Measurements from ENCODE around the gene SLC2A4RG.

Gene SLC2A4RG

DNA sequence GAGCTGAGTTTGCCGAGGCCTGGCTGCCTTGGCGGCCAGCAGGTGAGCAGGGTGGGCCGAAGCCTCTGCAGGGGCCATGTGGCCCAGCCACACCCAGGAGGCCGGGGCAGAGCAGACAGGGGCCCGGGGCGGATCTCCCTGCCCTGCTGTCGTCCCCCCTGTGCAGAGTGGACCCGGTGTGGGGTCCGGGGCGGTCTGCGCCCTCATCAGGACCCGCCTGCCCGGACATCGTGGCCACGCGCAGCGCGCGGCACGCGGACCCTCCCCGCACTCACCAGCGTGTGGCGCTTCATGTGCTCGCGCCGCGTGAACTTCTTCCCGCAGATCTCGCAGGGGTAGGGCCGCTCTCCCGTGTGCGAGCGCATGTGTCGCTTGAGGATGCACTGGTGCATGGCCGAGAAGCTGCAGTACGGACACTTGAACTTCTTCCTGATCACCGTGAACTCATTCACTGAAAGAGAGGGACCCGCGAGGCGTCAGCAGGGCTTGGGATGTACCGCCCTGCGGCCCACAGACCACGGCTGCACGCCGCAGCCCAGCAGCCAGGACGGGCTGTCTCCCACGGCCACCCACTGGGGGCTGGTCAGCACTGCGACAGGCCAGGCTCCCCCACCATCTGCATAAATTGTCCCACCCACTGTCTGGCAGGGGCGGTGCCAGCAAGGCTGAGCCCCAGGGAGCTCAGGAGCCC lies 13.0 kb downstream of the SLC2A4RG start:
- no peak for DNase-seq (ENCODE audit: low read depth in 2 of 2)

DNA sequence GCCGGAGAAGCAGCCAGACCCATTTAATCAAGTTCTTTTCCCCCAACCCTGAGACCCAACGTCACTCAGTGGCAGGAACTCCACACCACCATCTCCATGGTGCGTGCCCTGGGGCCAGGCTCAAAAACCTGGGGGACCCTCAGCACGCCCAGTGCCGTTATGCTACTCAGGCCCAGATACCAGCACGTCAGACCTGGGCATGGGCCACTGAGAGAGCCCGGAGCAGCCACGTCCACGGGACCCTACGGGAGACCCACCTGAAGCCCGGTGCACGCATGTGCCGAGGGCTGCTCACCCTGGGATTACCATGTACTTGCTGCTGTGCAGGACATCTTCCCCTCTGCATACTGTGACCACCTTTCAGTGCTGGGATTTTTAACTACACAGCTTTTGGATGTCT lies 13.8 kb downstream of the SLC2A4RG start:
- DNase-seq (ENCODE audit: low read depth in 2 of 2), result no peak

DNA sequence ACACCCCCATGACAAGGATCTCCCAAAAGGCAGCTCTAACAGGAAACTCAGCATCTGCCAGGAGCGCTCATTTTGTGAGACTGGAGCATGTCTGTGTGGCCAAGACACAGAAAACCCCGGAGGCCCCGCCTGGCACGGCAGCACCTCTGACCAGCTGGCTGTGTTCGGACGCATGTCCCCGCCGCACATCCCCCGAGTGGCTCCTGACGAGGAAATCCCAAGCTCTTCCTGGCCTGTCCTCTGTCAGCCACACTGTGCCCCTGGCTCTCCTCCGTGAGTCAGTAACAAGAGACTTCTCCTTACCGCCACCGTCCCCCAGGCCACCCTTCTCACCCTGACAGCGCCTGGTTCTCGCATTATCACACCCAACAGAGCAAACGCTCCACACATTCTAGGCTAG lies 14.4 kb downstream of the SLC2A4RG start:
- no peak for DNase-seq (ENCODE audit: low read depth in 2 of 2)

DNA sequence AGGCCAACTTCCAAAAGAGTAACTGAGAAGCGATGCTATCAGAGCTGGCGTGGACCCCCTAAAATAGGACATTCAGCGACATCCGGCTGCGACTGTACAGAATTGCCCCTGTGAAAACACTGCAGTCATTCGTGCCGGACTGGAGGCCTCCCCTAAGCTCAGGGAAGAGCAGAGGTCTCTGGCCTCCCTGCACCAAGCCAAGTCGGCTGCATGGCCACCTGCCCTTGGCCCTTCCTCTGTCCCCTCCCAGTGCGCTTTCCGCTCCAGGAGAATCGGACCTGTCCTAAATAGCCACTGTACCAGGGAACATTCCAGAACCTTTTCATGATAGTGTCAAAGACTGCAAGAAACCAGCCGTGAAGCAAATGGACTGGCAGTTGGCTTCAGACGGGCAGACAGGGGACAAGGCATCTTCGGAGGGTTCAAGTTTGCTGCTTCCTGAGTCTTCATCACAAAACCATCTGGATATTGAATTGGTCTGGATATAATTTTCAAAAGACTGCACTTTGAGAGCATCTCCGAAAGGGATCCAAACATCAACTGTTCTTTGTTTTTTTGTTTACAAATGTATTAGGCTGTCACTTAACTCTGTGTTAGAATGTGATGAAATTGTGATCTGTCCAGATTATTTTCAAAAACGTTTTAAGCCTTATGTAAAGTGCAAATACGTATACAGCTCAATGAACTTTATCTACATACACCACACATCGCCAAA lies 16.5 kb downstream of the SLC2A4RG start:
- DNase-seq (ENCODE audit: low read depth in 2 of 2), result no peak

DNA sequence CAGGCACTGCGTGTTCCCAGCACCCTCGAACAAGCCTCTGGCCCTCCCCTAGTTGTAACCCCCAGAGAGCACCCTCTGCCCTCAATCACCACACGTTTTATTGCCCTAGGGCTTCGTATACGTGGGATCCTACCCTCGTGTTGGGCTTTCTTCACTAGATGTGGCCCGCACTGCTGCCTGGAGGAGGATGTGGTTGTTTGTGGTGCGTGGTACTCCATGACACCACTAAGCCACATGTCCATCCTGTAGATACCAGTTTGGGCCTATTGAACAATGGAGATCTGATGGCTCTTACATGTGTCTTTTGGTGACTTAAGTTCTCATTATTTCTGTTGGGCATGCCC lies 17.0 kb downstream of the SLC2A4RG start:
- DNase-seq (ENCODE audit: low read depth in 2 of 2), result no peak

DNA sequence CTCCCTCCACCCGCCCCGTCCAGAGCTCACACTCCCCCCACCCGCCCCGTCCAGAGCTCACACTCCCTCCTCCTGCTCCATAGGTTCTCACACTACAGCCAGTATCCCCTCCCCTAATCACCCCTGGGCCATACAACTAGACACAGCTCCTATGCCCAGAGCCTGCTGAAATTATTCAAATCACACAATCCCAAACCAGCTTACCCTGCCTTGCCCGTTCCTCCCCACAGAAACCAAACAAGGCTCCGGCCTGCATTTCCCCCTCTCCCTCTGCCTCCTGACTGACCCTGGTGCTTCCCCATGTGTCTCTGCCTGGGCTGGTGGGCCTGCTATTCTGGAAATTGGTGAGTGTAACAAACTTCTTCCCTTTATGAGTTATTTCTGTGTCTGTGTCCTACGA lies 18.6 kb downstream of the SLC2A4RG start:
- DNase-seq (ENCODE audit: low read depth in 2 of 2), result no peak

DNA sequence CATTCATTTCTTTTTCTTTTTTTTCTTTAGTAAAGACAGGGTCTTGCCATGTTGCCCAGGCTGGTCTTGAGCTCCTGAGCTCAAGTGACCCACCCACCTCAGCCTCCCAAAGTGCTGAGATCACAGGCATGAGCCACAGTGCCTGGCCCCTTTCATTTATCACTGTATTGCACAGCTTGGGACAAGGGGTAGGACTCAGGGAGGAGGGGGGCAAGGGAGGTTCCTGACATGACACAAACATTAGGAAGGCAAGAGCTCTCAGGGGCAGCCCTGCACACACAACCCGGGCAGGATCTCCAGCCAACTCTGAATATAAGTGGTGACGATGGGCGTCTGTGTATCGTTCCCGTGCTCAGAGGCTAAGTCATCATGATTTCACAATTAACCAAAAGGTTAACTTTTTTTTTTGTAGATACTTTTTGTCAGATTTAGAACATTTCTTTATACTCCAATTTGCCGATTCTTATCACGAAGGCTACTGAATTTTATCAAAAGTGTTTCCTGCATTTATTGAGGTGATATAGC lies 19.9 kb downstream of the SLC2A4RG start:
- no peak for DNase-seq (ENCODE audit: low read depth in 2 of 2)

DNA sequence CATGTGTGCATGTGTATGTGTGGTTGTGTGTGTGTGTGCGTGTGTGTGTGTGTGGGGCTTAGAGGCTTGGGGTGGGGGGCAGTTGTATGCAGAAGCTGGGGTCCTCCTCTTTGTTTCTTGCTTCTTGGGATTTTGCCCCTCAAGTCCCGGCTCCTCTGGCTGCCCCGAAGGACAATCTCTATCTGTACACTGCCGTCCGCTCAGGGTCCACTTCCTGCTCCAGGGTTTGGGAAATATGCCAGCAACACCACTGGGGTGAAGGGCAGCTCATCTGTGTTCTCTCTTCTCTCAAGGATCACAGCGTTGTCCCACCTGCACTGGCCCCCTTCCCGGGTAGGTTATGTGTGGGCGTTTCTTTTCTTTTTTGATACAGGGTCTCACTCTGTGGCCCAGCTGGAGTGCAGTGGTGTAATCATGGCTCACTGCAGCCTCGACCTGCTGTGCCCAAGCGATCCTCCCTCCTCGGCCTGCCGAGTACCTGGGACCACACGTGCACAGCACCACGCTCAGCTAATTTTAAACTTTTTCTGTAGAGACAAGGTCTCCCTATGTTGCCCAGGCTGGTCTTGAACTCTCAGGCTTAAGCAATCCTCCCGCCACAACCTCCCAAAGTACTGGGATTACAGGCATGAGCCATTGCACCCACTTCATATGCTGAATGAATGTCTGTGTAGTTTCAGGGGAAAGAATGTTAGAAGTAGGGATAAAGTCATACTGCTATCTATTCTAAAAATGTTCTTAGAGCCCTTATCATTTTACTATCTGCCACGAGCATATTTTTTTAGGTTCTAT lies 25.7 kb downstream of the SLC2A4RG start:
- DNase-seq (ENCODE audit: low read depth in 2 of 2), result no peak

DNA sequence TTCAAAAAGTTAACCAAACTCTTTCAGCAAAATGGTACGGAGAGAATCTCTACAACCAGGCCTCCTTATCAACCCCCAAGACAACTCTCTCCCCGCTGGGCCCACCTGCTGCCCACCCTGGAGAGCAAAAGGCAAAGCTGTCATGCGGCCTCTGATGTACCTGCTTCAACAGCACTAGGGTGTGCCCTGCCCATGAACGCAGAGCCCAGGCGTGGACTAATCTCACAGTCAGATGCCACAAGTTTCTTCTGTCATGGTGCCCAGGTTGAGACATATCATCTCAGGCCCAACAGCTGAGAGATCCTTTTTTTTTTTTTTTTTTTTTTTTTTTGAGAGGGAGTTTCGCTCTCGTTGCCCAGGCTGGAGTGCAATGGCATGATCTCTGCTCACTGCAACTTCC lies 26.3 kb downstream of the SLC2A4RG start:
- no peak for DNase-seq (ENCODE audit: low read depth in 2 of 2)

DNA sequence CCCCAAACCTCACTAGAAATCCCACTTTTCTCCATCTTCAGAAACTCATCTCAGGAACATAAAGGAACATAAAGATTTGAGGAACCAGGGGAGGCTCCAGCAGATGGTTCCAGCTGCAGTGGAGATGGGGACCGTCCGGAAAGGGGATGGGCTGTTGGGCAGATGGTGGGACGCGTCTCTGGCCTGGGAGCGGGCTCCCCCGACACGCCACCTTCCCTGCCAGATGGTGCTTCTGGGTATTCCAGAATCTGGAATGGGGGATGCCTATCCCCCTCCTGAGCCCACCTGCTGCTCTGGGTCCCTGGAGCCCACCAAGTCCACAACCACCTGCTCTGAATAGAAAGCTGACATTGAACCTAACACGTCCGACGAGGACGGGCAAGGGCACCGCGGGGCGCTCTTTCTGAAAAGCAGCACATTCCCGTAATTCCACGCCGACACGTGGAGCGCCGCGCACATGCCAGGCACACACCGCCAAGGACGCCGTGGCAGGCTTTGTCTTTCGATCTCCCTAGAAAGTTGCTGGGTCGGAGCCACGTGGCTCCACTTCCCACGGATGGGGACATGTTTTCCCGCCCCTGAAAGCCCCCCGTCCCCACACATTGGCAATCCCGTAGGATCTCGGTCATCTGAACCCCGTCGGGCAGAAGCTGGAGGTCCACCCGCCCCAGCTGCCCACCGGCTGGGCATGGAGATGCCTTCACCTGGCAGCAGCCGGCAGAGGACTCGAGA lies 27.3 kb downstream of the SLC2A4RG start:
- DNase-seq (ENCODE audit: low read depth in 2 of 2), result no peak

DNA sequence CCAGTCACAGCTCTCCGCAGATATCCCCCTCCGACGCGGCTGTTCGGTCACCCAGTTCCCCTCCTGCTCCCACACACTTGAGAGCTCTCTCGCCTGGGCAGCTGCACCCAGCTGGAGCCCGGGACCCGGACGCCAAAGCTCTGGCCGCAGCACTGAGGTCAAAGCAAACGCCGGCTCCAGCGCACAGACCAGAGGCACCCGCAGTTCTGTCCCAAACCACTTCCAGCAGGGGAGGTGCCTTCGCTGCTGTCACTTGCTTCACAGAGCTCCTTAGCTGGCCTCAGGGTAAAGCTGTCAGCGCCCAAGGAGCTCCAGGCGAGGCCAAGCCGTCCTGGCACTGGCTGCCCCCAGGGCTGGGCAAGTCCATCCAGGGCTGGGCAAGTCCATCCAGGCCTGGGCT lies 27.9 kb downstream of the SLC2A4RG start:
- DNase-seq (ENCODE audit: low read depth in 2 of 2), result no peak

DNA sequence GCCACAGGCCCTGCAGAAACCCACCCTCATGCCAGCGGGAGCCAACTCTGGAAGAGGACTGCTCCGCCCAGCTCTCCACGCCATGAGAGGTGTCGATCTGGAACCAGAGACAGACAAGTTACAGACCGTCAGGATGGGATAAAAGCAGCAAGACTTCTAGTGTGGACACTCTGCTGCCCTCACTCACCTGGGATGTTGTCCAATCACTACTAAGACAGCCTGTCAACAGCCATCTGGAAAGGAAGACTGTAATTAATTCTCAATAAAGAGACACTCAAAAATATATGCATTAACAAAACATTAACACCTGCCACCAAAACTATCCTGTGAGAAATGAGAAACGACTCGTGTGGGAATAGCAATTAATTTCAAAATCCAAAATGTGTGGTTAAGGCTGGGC lies 28.3 kb downstream of the SLC2A4RG start:
- no peak for DNase-seq (ENCODE audit: low read depth in 2 of 2)

DNA sequence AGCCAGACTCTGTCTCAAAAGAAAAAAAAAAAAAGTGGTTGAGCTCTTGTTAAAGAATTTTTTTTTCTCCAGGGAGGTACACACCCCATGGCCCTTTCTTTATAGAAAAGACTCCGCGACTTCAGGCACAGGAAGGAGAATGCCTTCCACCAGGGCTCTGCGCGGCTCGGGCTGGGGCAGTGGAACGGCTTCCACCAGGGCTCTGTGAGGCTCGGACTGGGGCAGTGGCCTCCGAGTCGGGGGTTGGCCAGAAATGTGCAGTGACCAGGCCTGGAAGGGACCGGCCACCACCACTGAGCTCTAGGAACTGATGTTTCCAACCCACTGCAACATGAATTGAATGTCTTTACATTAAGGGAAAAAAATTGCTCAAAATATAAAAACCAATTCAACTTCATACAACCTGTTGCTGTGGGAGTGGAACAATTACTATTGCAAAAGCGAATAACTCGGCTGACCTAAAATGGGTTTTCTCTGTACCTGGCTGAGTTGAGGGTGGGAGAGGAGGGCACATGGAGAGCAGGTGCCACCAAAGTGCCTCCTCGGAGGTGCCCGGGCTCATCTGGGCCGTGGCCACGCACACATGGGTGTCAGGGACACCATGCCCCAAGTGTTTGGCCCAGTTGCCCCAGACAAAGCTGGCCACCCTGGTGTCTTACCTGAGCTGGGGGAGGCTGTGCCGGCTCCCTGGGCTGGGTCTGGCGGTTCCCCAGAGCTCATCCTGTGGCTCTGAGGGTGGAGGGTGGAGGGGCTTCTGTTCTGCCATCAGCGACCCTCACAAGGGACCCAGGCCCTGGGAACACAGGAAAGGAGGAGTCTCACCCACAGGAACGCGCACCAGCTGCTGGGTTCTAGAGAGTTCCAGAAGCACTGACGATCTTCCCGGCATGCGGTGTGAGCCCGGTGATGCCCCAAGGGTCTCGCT lies 29.3 kb downstream of the SLC2A4RG start:
- DNase-seq (ENCODE audit: low read depth in 2 of 2), result no peak

DNA sequence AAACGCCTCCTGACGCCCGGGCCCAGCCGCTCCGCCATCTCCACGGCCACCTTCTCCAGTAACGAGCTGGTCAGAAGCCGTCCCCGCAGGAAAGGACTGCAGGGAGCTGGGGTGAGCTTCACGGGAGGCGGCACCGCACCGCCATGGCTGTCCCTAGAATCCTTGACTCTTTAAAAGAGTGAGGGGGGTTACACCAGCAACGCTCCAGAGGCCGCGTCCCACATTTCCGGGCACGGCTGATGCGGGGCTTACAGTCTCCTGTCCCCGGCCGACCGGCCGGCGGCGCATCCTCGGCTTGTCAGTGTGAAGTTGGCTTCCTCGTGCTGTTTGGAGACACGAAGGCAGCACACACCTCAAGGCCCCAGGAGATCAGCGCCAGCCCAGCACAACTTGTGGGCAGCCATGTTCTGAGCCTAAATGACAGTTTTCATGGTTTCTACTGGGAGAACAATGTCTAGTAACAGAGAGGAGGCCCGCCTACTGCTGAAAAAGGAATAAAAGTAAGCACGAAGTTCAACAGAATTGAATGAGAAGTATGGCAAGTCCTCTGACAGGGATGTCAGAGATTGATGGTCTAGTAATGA lies 30.4 kb downstream of the SLC2A4RG start:
- no peak for DNase-seq (ENCODE audit: low read depth in 2 of 2)

DNA sequence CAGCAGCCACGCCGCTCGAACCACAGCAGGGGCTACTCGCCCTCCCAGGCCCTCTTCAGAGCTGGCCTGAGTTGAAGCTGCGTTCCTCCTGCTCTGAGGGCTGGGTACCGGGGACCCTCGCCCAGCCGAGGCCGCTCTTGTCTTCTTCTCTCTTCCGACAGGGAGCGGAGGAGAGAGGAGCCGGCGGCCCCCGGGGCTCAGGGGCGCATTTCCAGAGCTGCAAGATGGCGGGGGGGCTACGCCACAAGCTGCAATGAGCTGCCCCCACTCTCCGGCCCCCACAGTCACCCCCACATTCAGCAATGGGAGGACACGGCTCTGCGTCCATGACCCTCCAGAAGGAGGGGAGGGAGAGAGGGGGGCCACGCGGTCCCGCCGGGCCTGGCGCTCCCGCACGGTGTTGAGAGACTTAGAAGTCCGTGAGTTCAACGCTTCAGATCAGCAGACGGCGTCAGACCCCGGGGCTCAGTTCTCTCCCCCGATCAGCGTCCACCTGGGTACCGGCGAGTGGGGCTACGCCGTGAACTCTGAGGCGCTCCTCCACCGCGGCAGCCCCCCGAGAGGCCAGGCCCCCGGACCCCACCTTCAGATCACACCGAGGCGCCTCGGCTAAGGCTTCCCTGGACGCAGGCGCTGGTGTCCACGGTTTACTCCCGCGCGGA lies 31.6 kb downstream of the SLC2A4RG start:
- no peak for DNase-seq (ENCODE audit: low read depth in 2 of 2)

DNA sequence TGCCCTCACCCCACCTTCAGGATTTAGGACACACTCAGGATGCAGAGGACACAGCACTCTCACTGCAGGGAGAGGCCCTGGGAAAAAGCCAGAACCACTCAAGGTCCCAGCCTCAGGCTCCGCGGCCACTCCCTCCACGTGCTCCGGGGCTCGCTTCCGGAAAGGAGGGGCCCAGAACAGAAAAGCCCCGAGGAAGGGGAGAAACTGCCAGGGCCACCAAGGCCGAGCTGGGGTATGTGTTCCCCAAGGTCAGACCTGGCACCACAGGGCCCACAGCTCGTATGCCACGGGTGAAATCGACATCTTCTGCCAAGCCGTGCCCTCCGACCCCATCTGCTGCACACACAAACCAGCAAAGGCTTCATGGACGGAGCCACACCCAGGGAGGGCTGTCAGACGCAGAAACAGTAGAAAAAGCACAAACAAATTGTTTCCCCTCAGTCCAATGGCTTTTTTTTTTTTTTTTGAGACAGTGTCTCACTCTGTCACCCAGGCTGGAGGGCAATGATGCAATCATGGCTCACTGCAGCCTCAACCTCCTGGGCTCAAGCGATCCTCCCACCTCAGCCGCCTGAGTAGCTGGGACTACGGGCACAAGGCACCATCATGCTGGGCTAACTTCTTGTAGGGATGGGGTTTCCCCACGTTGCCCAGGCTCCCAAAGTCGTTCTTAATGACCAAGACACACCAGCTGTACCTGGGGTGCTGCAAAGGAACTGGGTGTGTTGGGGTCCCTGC lies 33.4 kb downstream of the SLC2A4RG start:
- no peak for DNase-seq (ENCODE audit: low read depth in 2 of 2)

DNA sequence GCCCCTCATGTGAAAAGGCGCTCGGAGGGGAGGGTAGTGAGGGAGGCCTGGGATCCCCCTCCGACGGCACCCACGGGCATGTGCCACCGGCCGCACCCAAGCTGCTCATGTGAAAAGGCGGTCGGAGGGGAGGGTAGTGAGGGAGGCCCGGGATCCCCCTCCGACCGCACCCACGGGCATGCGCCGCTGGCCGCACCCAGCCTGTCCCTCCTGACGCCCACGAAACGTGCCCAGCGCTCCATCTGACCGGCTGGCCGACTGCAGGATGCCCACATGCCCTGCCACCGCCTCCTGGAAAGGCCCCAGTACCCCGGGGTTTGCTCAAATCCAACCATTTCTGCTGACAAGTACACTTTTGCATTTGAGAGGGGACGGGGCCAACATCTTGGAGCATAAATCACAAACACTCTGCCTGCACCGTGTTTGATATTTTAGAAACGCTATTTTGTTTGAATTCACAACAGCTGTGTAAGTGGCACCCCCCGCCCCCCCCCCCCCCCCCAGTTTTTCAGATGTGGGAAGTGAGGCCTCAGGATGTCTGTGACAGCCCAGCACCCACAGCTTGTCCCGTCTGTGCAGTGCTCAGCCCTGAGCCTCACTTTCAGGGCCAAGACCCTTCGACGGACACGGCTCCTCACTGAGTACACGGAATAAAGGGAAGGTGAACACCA lies 34.1 kb downstream of the SLC2A4RG start:
- DNase-seq (ENCODE audit: low read depth in 2 of 2), result no peak

DNA sequence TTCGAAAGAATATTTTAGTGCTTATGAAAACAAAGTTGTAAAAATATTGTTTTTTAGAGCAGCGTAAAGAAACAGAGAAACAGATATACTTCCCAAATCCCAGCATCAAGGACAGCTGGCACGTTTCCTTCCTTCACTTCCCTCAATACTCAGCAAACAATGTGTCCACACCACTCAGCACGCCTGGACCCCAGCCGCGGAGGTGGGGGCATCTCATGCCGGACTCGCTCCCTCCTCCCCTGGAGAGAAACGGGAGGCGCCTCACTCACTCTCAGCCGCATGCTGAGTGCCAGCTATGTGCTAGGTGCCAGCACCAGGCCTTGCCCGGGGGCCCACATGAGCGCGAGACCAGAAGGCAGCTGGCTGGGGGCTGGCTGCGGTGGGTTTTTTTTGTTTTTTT lies 34.7 kb downstream of the SLC2A4RG start:
- no peak for DNase-seq (ENCODE audit: low read depth in 2 of 2)
